Chondrocyte (in vitro differentiated cells): ENCODE results near the gene VPS13C. TPM values are rescaled to one million over a fixed set of nuclear protein-coding genes. Genes with fewer than 3 reads are reported as not detected.

Experiments
- DNase-seq: peaks from one replicate; pipeline ENCODE4 v3.0.0; 2021; ENCODE audit warnings: mixed read lengths, low spot score
- H3K27ac Mint-ChIP-seq: one replicate; pipeline ENCODE4 v1.8.0; 2021; ENCODE audit warnings: mild to moderate bottlenecking, moderate library complexity, mixed read lengths; ENCODE audit not compliant: unreplicated experiment
- H3K27me3 Mint-ChIP-seq: 2 replicates; pipeline ENCODE4 v1.8.0; 2021; ENCODE audit warnings: low read depth, mixed read lengths
- H3K36me3 Mint-ChIP-seq: 2 replicates; pipeline ENCODE4 v1.8.0; 2021; ENCODE audit warnings: low read depth, mixed read lengths
- H3K4me1 Mint-ChIP-seq: 2 replicates; pipeline ENCODE4 v1.8.0; 2021; ENCODE audit warnings: low read depth, mild to moderate bottlenecking, mixed read lengths
- H3K4me3 Mint-ChIP-seq: one replicate; pipeline ENCODE4 v1.8.0; 2021; ENCODE audit warnings: mild to moderate bottlenecking, moderate library complexity, mixed read lengths; ENCODE audit not compliant: unreplicated experiment
- H3K9me3 Mint-ChIP-seq: 2 replicates; pipeline ENCODE4 v1.8.0; 2021; ENCODE audit warnings: low read depth, mixed read lengths
- CTCF ChIP-seq: fragments of 200-600 bp; sonication (generic); IDR thresholded peaks from 2 replicates; pipeline ENCODE4 v1.5.0; 2021; ENCODE audit warnings: antibody characterized with exemption, mild to moderate bottlenecking, moderate library complexity
- total RNA-seq: library from RNA; stranded (reverse); gene quantifications from 3 replicates; pipeline ENCODE4 v1.2.1, GENCODE V29; 2021

Gene VPS13C
- total RNA-seq, 1 donor from 2014 or later, result 46.0 TPM

GRCh38 chr15:61830536-61831330, 229.5 kb downstream of the VPS13C start:
- no peak overlapping the region for H3K27ac Mint-ChIP-seq
- H3K36me3 Mint-ChIP-seq, result no peaks in the 10 kb centered on the region

DNA sequence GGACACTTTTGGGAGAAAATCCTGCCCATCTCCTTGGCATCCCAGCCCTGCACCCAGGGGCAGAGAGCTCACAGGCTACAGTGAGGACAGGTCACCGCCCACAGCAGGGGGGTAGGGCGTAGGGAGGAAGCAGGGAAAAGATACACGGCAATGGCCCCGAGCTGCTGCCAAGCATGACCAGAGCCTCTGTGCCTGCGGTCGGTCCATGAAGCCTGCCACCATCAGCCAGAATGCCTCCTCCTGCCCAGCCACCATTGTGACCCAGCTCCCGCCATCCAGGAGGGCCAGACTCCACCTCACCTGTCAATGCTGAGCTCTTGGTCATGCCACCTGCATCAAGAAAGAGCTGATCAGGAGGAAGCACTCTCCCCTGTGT, 230.7 kb downstream of the VPS13C start:
- no peak for TF ChIP-seq CTCF
- DNase-seq, result no peak
- H3K4me1 Mint-ChIP-seq, result peaks cover 4% of the 10 kb centered on the region
- H3K27ac Mint-ChIP-seq, result no peak overlapping the region
- H3K27me3 Mint-ChIP-seq, result peaks cover 41% of the 10 kb centered on the region
- H3K4me3 Mint-ChIP-seq, result no peak overlapping the region
- no peaks in the 10 kb centered on the region for H3K9me3 Mint-ChIP-seq
- H3K36me3 Mint-ChIP-seq, result no peaks in the 10 kb centered on the region

More at GRCh38 chr15:61830536-61831330, 229.5 kb downstream of the VPS13C start:
- DNase-seq, result no peak
- H3K4me1 Mint-ChIP-seq, result peaks cover 9% of the 10 kb centered on the region
- H3K9me3 Mint-ChIP-seq, result no peaks in the 10 kb centered on the region
- H3K4me3 Mint-ChIP-seq, result no peak overlapping the region
- TF ChIP-seq CTCF, result no peak
- peaks cover 34% of the 10 kb centered on the region for H3K27me3 Mint-ChIP-seq

DNA sequence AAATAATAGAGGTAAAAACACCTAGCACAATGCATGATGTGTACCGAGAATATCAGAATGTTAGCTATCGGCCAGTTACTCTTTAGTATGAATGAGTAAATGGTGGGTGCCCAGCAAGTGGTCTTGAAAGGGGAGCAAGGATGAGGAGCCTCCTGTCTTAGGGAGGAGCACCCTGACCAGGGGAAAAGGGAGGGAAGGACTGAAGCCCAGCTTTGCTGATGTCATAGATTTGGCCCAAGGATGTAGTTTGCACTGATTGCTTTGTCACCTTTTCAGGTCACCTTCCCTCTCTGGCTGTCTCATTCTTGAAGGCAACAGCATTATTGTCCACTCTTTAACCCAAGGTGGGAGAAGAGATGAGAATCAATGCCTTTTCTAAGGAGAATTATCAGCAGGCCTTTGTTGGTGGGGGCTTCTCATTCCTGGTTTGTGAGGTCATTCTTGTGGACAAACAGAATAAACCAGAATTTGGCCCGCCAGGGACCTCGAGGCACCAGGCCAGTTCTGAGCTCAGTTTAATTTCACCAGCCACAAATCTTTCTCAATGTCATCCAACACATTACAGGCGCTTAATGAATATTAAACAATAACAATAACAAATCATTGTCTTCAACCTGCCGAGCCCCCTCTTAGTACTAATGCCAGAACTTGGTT, 231.3 kb downstream of the VPS13C start:
- Mint-ChIP-seq H3K27me3 (peaks cover 42% of the 10 kb centered on the region), H3K4me3 (no peak overlapping the region), H3K27ac (no peak overlapping the region), H3K4me1 (peaks cover under 1% of the 10 kb centered on the region), H3K9me3 (no peaks in the 10 kb centered on the region), H3K36me3 (no peaks in the 10 kb centered on the region)
- DNase-seq, result no peak
- no peak for TF ChIP-seq CTCF

DNA sequence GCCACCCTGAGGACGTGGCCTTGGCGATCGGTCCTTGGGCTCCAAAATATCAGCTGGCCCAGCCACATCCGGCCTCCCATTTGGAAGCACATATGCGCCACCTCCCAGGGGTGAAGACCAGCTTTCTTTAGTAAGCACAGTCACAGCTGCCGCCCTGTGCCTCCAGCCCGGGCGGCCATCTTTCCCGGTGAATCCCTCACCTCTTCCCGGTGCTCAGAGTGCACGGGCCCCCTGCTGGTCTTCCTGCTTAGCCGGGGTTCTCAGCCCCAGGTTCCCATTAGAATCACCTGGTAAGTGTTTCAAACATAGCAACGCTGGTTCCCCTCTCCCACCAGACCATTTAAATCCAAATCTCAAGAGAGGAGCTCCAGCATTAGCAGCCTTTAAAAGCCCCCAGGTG, 232.2 kb downstream of the VPS13C start:
- TF ChIP-seq CTCF, result no peak
- Mint-ChIP-seq H3K27ac (no peak overlapping the region), H3K9me3 (no peaks in the 10 kb centered on the region), H3K4me3 (no peak overlapping the region), H3K36me3 (no peaks in the 10 kb centered on the region), H3K27me3 (peaks cover 43% of the 10 kb centered on the region), H3K4me1 (no peaks in the 10 kb centered on the region)
- no peak for DNase-seq

DNA sequence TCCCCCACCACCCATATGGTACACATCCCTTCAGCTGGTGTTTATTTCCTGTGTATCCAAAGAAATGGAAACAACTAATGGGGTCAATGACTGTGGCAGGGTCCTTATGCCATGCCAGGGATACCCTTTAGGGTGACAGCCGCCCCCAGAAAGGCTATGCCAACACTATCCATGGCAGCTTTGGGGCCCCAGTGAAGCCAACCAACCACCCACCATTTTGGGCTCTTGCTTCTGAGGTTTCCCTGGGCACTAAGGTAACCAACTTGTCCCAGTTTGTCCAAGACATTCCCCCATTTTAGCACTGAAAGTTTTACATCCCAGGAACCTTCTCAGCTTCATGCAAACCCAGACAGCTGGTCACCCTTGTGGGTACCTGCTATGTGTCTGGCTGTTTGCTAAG, 233.1 kb downstream of the VPS13C start:
- Mint-ChIP-seq H3K9me3 (no peaks in the 10 kb centered on the region), H3K4me3 (no peak overlapping the region)

More for the DNA sequence above, 233.1 kb downstream of the VPS13C start:
- Mint-ChIP-seq H3K27me3 (peaks cover 39% of the 10 kb centered on the region), H3K4me1 (no peaks in the 10 kb centered on the region), H3K36me3 (no peaks in the 10 kb centered on the region), H3K27ac (no peak overlapping the region)
- no peak for TF ChIP-seq CTCF
- no peak for DNase-seq
